Stimulated activated CD4-positive, alpha-beta T cell treated with anti-CD3 and anti-CD28 coated beads, Interleukin-2, amount 100 ng/mL, for 4 hours (primary cell): ENCODE data around the gene ACAN.

Experiments used
- DNase-seq: peaks from one replicate; pipeline ENCODE4 v3.0.0-alpha.2; 2020; ENCODE audit warnings: low read depth

Gene ACAN

DNA sequence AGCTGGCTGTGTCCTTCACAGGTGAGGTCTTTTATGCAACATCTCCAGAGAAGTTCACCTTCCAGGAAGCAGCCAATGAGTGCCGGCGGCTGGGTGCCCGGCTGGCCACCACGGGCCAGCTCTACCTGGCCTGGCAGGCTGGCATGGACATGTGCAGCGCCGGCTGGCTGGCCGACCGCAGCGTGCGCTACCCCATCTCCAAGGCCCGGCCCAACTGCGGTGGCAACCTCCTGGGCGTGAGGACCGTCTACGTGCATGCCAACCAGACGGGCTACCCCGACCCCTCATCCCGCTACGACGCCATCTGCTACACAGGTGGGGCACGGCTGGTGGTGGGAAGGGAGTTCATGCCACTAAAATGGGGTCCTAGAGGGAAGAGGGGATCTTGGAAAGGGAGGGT is 40.1 kb downstream of the ACAN start:
- no peak for DNase-seq

GRCh38 chr15:88844749-88845386 is 41.6 kb downstream of the ACAN start:
- DNase-seq, result no peak

- DNase-seq, result no peak
Observed at GRCh38 chr15:88845616-88846015, 42.4 kb downstream of the ACAN start.

DNA sequence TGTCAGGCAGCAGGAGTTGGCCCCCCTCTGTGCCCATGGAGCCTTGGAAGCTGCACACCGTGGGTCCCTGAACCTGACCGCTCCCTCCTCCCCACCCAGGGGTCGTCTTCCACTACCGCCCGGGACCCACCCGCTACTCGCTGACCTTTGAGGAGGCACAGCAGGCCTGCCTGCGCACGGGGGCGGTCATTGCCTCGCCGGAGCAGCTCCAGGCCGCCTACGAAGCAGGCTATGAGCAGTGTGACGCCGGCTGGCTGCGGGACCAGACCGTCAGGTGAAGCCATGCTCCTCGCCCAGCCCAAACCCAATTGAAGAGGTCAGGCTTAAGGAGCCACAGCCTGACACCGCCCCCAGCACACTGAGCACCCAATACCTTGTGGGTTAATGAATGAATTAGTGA is 43.9 kb downstream of the ACAN start:
- no peak for DNase-seq

GRCh38 chr15:88848203-88848602 is 45.0 kb downstream of the ACAN start:
- DNase-seq, result no peak

- DNase-seq, result no peak
Observed at GRCh38 chr15:88849376-88850072, 46.3 kb downstream of the ACAN start.

DNA sequence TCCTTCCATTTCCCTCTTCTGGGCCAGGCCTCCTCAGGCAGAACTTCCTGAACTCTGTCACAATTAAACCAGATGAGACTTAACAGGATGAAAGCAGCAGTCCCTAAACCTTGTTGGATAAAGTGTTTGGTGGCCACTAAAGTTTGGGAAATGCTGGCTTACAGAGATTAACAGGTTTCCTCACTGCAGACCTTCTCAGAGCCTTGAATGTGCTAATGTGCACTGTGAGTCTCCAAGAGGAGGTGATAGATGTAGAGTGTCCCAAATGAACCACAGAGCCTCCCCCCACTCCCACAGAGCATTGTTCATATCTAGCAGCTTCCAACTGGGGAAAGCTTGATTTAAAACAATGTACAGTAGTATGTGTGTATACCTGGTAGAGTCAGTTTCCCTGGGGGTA is 49.2 kb downstream of the ACAN start:
- no peak for DNase-seq

DNA sequence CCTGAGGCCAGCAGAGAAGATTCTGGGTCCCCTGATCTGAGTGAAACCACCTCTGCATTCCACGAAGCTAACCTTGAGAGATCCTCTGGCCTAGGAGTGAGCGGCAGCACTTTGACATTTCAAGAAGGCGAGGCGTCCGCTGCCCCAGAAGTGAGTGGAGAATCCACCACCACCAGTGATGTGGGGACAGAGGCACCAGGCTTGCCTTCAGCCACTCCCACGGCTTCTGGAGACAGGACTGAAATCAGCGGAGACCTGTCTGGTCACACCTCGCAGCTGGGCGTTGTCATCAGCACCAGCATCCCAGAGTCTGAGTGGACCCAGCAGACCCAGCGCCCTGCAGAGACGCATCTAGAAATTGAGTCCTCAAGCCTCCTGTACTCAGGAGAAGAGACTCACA is 55.7 kb downstream of the ACAN start:
- DNase-seq, result no peak

GRCh38 chr15:88859550-88859949 is 56.3 kb downstream of the ACAN start:
- DNase-seq, result no peak

DNA sequence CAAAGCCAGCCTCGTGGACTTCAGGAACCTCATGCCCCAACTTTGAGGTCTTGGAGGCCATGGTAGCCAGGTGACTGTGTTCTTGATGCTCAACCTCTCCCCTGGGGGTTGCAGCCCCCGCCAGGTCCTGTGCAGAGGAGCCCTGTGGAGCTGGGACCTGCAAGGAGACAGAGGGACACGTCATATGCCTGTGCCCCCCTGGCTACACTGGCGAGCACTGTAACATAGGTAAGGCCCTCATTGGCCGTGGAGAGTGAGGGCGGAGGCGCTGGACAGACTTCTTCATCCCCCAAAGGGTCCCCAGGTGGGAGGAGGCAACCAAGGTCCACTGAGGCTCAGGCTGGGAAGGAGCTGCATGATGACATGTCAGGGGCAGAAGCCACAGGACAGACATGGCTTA is 57.0 kb downstream of the ACAN start:
- DNase-seq, result no peak

DNA sequence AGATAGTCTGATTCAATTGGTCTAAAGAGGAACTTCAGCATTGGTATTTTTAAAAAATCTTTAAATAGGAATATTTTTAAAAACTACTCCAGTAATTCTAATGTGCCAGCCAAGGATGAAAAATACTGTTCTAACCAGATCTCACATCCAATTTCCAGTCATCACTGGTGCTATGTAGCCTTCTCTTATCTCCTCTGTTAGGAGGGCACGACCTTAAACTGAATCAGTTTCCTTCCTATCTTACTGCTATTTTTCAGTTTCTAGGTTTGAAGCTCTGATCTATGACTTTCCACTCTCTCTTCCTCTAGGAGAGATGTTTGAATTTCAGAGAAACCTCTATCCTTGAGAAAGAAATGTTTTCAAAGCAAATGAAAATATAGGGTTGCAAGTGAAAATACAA is 60.2 kb downstream of the ACAN start:
- no peak for DNase-seq

DNA sequence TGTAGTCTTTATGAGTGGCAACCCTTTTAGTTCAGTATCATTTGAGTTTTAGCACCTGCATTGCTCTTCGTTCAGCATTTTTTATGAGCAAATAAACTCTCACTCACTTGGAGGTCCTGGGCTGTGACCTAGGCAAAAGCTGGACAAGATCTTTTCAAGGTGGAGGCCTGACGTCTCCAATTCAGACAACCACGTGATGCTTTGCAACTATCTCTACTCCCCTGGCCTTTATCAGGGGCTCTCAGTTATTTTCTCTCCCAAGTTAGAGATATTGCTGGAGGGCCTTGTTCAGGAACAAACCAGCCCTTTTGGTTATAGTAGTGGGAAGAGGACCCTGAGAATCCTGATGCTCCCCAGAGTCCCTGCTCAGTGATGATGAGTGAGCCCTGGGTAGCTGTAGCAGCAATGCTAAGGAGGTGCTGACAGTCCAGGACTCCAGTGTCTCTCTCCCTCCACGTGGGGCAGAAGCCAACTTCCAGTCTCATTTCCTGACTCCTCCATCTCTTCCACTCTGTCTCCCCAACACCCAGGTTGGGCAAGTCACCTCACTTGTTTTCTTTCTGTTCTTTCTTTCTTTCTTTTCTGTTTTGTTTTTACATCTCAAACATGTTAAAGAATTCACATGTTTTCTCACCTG is 61.7 kb downstream of the ACAN start:
- DNase-seq, result no peak

- no peak for DNase-seq
Observed at GRCh38 chr15:88865498-88866099, 62.4 kb downstream of the ACAN start.

DNA sequence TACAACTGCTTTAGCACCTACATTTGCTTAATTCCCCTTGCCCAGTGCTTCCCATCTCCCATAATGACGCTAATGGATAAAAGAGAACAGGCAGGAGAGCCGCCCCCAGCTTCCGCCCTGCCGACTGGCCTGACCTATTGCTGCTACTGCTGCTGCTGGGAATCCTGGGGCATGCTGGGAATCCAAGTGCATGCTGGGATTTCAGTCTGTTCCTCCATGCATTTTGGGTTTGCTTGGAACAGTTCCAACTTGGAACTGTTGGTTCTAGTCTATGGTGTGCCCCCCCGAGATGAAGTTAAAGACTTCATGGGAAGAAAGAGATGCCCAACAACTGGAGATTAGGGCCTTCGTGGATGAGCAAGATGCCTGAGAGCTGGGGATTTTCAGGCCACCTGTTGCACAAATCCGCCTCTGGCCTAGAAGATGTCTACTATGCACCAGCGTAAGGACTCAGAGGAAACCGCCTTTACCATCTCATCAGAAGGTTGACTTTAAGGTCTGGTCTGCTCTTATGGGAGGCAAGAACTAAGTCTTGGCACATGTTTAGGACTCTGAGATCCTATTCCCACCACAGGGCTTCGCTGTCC is 63.2 kb downstream of the ACAN start:
- DNase-seq, result no peak

- DNase-seq, result no peak
Observed at GRCh38 chr15:88871313-88871712, 68.1 kb downstream of the ACAN start.

DNA sequence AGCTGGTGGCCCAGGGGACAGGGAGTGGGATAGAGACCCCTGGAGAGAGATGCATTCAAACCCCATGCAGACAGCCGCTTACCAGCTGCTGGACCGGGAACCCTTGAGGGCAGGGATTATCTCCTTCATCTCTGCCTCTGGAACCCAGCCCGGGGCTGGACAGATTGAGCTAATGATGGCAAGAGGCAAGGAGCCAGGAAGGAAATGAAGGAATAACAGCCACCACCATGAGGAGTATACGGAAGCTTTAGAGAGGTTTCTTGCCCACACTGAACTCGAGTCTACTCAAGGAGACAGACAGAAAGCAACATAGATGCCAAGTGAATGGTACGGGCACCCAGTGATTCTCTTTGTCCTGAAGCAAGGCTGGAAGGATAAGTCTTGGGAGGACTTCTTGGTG is 68.9 kb downstream of the ACAN start:
- DNase-seq, result no peak

DNA sequence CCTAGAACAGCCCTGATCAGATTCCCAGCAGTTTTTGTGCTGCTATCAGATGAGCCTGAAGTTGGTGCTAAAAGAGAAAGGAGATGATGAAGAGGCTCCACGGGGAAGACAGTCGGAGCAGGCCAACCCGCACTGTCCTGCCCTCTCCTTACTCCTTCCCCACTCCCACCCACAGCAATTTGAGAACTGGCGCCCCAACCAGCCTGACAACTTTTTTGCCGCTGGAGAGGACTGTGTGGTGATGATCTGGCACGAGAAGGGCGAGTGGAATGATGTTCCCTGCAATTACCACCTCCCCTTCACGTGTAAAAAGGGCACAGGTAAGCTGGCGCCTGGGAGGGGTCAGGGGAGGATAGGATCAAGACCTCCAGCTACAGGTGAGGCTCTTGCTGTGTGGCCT is 69.5 kb downstream of the ACAN start:
- DNase-seq, result no peak

DNA sequence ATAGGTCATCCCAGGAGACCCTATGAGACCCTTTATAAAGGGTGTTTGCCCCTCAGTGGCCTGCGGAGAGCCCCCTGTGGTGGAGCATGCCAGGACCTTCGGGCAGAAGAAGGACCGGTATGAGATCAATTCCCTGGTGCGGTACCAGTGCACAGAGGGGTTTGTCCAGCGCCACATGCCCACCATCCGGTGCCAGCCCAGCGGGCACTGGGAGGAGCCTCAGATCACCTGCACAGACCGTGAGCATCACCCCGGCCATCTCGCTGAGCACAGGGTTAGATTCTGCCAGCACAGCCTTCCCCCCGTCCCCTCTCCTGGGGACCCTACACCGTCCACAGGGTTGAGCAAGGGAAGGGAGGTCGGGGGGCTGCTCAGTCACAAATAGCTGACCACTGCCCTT is 70.5 kb downstream of the ACAN start:
- DNase-seq, result no peak

DNA sequence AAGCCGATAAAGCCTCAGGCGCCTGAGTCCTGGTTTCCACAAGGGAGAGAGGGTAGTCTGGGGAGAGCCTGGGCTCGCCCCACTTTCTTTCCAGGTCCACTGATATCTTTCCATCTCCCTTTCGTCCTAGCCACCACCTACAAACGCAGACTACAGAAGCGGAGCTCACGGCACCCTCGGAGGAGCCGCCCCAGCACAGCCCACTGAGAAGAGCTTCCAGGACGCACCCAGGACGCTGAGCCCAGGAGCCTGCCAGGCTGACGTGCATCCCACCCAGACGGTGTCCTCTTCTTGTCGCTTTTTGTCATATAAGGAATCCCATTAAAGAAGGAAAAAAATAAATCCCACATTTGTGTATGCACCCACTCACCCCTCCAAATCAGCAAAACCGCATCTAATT is 71.0 kb downstream of the ACAN start:
- DNase-seq, result no peak

DNA sequence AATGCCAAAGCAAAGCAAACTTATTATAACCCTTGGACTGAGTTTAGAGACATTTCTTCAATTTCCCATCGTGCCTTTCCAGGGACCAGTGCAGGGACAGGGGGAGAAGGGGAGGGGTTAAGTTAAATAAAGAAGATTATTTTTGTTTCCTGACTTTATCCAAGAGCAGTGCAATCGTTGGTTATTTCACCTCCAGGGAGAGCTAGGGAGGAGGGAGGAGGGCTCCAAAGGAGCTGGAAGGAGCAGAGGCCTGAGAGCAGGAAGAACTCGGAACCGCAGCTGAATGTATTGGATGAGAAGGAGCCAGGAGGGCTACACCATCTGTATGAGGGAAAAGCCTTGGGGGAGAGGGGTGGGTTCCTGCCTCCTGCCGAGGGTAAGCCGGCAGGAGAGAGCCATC is 71.4 kb downstream of the ACAN start:
- no peak for DNase-seq

DNA sequence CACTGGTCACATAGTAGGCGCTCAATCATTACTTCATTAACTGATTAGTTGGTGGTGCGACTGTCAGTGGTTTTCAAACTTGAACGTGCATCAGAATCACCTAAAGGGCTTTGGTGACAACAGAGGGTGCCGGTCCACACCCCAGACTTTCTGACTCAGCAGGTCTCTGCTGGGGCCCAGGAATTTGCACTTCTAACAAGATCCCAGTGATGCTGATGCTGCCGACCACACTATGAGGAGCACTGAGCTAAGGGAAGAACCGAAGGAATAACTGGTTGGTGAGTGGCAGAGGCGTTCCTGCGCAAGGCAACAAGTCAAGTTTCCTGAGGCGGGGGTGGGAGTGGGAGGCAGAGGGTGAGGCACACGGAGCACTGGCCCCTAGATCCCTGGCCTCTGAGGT is 73.3 kb downstream of the ACAN start:
- DNase-seq, result no peak

- DNase-seq, result no peak
Observed at GRCh38 chr15:88877415-88877814, 74.2 kb downstream of the ACAN start.

- no peak for DNase-seq
Observed at GRCh38 chr15:88877906-88878305, 74.7 kb downstream of the ACAN start.
